NCI-H526 (cell line): Measurements from ENCODE around the gene CFAP210.
"Not testable (repeated sequence)": the region's sequence is repeated elsewhere in the genome, so short reads cannot be mapped to it uniquely, and the experiment has no call there.

Experiments used
- DNase-seq, 2 experiments: peaks; one replicate each; lab custom pipeline; 2025; lab: John Stamatoyannopoulos, UW

CFAP210 gene

GRCh38 chr2:169712791-169713227 lies 18.6 kb upstream of the CFAP210 start:
- DNase-seq = no peak

GRCh38 chr2:169711751-169712509 lies 17.7 kb upstream of the CFAP210 start:
- DNase-seq = no peak

GRCh38 chr2:169709981-169710380 lies 15.8 kb upstream of the CFAP210 start:
- no peak for DNase-seq

- no peak for DNase-seq
Measured at GRCh38 chr2:169709331-169709730, 15.1 kb upstream of the CFAP210 start.

- no peak for DNase-seq
Measured at GRCh38 chr2:169707626-169708025, 13.4 kb upstream of the CFAP210 start.

- DNase-seq = no peak
Measured at GRCh38 chr2:169705927-169706326, 11.7 kb upstream of the CFAP210 start.

GRCh38 chr2:169704160-169704708 lies 10.0 kb upstream of the CFAP210 start:
- DNase-seq = no peak

GRCh38 chr2:169702996-169703395 lies 8.8 kb upstream of the CFAP210 start:
- no peak for DNase-seq

GRCh38 chr2:169699173-169699572 lies 5.0 kb upstream of the CFAP210 start:
- not testable (repeated sequence) for DNase-seq

- no peak for DNase-seq
Measured at GRCh38 chr2:169696381-169696780, 2.2 kb upstream of the CFAP210 start.

GRCh38 chr2:169694894-169695260 lies 672 bp upstream of the CFAP210 start:
- DNase-seq = no peak

GRCh38 chr2:169693360-169693759 lies 845 bp downstream of the CFAP210 start:
- peak in 1 of 2 experiments; percentile 6 for DNase-seq

GRCh38 chr2:169692718-169693117 lies 1.5 kb downstream of the CFAP210 start:
- no peak for DNase-seq

- no peak for DNase-seq
Measured at GRCh38 chr2:169690958-169691357, 3.2 kb downstream of the CFAP210 start.

GRCh38 chr2:169687943-169688342 lies 6.3 kb downstream of the CFAP210 start:
- DNase-seq = not testable (repeated sequence)

GRCh38 chr2:169686825-169687224 lies 7.4 kb downstream of the CFAP210 start:
- not testable (repeated sequence) for DNase-seq

GRCh38 chr2:169684712-169685111 lies 9.5 kb downstream of the CFAP210 start:
- not testable (repeated sequence) for DNase-seq

- no peak for DNase-seq
Measured at GRCh38 chr2:169684135-169684565, 10.1 kb downstream of the CFAP210 start.

- no peak for DNase-seq
Measured at GRCh38 chr2:169683425-169684134, 10.6 kb downstream of the CFAP210 start.

GRCh38 chr2:169683054-169683424 lies 11.2 kb downstream of the CFAP210 start:
- no peak for DNase-seq

GRCh38 chr2:169676850-169677249 lies 17.4 kb downstream of the CFAP210 start:
- no peak for DNase-seq

GRCh38 chr2:169676357-169676756 lies 17.8 kb downstream of the CFAP210 start:
- DNase-seq = no peak

GRCh38 chr2:169673921-169674320 lies 20.3 kb downstream of the CFAP210 start:
- no peak for DNase-seq
